GM18870 (cell line): ENCODE data around the gene GSTM5.
A peak's percentile ranks its signal among the peaks of the same experiment; 100 is the strongest.
"Not testable (repeated sequence)": the region's sequence is repeated elsewhere in the genome, so short reads cannot be mapped to it uniquely, and the experiment has no call there.

Experiments
- ATAC-seq: cut with Tn5 transposase; IDR thresholded peaks from one replicate; pipeline ENCODE4 v1.9.1; 2021; ENCODE audit warnings: moderate library complexity; ENCODE audit not compliant: unreplicated experiment

The GSTM5 gene

DNA sequence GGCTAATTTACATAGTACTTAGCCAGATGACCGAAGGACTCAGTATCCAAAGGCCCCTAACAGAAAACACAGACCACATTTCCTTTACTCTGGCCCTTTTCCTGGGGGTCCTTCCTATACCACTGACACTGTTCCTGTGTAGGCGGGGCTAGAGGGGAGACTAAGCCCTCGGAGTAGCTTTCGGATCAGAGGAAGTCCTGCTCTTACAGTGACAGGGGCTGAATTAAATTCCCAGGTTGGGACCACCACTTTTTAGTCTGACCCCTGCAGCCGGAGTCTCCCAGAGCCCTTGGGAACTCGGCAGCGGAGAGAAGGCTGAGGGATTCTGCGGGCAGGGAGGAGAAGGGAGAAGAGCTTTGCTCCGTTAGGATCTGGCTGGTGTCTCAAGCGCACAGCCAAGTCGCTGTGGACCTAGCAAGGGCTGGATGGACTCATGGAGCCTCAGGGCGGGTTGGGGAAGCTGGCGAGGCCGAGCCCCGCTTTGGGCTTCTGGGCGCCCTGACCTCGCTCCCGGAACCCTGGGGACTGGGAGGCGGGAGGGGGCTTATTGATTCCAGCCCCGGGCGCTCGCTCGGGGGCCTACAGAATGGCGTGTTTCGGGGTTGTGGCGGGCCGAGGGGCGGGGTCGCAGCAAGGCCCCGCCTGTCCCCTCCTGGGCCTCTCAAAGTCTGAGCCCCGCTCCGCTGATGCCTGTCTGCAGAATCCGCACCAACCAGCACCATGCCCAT lies at the start of gene GSTM5:
Gene GSTM5 (plus strand): TSS at position 659 of the 728 bp plus-strand sequence. CDS start 62 bp downstream, at position 721.
- not testable (repeated sequence) for ATAC-seq

DNA sequence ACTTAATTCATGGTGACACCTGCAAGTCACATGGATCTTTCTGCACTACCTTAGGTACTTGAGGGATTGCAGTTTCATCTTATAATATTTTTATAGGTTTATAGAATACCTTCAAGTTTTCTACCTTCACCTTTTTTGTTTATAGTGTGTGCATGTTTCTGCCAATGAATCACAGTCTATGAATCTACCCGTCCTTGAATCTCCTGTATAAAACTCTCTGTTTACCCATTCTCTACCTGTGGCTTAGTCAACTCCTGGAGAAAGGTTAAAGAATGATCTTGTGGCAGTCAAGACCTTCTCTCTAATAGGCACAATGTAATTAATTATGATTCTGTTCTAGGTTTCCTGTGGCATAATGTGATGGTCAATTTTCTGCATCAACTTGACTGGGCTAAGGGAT lies 47.4 kb upstream of the GSTM5 start:
- no peak for ATAC-seq

- no peak for ATAC-seq
Measured at GRCh38 chr1:109667452-109668122, 44.5 kb upstream of the GSTM5 start, which contains the start of gene GSTM2. Gene GSTM2, plus strand, starts transcription at chr1:109668057. Its CDS starts 59 bp downstream, at chr1:109668116.

GRCh38 chr1:109668123-109668775 lies 43.8 kb upstream of the GSTM5 start:
- ATAC-seq: no peak

GRCh38 chr1:109669246-109669948 lies 42.7 kb upstream of the GSTM5 start:
- ATAC-seq: no peak

GRCh38 chr1:109669949-109670302 lies 42.1 kb upstream of the GSTM5 start:
- ATAC-seq: not testable (repeated sequence)

DNA sequence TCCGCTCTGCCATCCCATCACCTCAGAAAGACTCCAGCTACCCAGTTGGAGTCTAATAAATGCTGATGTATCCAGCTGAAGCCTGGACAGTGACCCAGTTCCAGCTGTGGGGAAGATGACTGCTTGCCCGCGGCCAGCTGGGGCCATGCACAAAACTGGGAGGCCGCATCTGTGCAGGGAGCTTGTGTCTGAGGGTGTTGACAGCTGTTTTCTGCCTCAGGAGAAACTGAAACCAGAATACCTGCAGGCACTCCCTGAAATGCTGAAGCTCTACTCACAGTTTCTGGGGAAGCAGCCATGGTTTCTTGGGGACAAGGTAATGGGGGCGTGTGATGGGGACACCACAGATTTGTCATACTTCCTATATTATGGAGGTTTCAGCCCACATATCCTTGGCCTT lies 41.0 kb upstream of the GSTM5 start:
- ATAC-seq: no peak

GRCh38 chr1:109673861-109674260 lies 38.2 kb upstream of the GSTM5 start:
- ATAC-seq: not testable (repeated sequence)

GRCh38 chr1:109676683-109677381 lies 35.2 kb upstream of the GSTM5 start:
- ATAC-seq: not testable (repeated sequence)

GRCh38 chr1:109677459-109677858 lies 34.6 kb upstream of the GSTM5 start:
- no peak for ATAC-seq

DNA sequence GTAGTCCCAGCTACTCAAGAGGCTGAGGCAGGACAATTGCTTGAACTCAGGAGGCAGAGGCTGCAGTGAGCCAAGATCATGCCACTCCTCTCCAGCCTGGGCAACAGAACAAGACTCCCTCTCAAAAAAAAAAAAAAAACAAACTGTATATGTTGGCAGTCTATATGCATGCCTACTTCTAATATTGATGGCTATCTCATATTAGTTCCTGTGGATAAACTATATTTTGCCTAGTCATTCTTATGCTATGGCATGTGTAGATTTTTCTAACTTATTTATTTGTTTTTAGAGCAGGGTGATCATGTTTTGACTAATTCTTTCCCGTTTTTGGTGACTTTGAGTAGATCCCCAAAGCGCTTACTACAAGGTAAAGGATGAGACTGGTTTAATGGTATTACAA lies 33.4 kb upstream of the GSTM5 start:
- not testable (repeated sequence) for ATAC-seq

GRCh38 chr1:109684777-109685176 lies 27.3 kb upstream of the GSTM5 start:
- ATAC-seq: not testable (repeated sequence)

GRCh38 chr1:109685399-109685798 lies 26.7 kb upstream of the GSTM5 start:
- not testable (repeated sequence) for ATAC-seq

DNA sequence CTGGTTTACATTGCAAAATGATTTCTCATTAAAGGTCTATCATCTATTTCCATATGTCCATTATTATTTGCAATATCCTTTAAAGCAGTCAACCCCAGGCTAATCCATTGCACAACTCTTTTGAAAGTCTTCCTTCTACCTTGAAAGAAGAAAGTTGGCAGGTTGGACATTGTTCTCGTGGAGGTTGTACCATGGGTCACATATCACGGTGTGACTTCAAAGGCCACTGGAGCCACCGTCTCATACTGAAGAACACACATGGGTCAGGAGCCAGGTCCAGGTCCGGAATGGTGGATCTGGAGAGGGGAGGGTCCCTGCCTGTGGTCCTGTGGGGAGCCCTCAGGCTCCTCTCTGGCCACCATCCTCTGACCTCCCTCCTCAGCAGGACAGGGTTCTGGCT lies 26.2 kb upstream of the GSTM5 start:
- ATAC-seq: not testable (repeated sequence)

- ATAC-seq: not testable (repeated sequence)
Measured at GRCh38 chr1:109687109-109687508, 24.9 kb upstream of the GSTM5 start.

GRCh38 chr1:109687641-109688499 lies 24.2 kb upstream of the GSTM5 start, which contains the start of gene GSTM1:
Gene GSTM1, plus strand, starts transcription at chr1:109687817. Its CDS starts 57 bp downstream, at chr1:109687874.
- peak; percentile 61 for ATAC-seq

- no peak for ATAC-seq
Measured at GRCh38 chr1:109689844-109690405, 22.1 kb upstream of the GSTM5 start.

DNA sequence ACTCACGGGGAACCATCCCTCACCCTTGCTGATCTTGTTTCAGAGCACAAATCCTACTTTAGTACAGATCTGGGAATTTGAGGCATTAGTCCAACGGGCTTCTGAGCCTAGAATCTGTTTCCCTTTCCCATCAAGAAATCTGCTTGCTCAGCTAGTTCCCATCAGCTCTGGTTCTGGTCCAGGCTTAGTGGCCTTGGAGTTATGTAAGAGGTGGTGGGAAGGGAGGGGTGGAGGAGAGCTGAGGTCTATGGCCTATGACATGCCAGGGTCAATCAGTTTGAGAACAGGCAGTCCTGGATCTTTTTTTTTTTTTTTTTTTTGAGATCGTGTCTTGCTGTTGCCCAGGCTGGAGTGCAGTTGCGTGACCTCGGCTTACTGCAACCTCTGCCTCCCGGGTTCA lies 20.3 kb upstream of the GSTM5 start:
- ATAC-seq: no peak

GRCh38 chr1:109694400-109694799 lies 17.7 kb upstream of the GSTM5 start:
- not testable (repeated sequence) for ATAC-seq
